ENCODE data around the gene OSR1. TPM values are rescaled to one million over a fixed set of nuclear protein-coding genes. Genes with fewer than 3 reads are reported as not detected.
"Not testable (repeated sequence)": the region's sequence is repeated elsewhere in the genome, so short reads cannot be mapped to it uniquely, and the experiment has no call there.

The OSR1 gene
- total RNA-seq = not detected

DNA sequence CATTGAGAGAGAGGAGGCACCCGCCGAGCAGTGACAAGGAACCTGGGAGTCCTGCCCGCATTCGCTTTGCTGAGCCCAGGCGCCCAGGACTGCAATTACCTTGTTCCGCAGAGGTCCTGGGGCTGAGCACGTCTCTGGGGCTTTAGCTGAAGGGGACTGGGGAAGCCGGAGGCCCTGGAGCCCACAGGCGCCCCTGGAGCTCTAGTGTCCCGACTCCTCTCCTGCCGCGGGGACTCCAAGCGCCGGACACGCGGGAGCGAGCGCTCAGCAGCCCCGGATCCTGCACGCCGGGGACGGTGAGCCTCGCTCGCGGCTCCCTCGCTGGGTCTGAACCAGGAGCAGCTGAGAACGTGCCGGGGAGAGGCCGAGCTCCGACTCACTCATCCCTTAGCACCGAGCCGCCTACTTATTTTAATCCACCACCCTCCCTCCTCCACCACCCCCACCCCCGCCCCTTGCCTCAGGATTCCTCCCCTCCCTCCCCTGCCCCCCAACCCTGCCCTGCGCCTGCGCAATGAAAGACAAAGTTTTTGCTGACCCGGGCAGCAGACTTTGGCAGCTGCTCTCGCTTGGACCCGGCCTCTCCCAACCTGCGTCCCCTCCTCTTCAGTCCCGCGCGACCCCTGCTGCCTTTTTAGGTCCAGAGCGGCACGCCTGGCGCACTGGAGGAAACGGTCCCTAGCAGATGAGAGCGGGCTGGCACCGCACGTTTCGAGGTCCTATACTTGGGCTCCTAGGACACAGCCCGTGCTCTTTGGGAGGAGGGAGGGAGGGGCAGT, at the start of gene OSR1:
Gene OSR1 (minus strand): TSS at position 382 of the 779 bp plus-strand sequence. CDS start 4,818 bp downstream, outside the sequence.
- DNase-seq = no peak
- Mint-ChIP-seq H3K4me1 (peaks cover 36% of the 10 kb centered on the region), H3K36me3 (ENCODE audit: low read depth) (peaks cover 5% of the 10 kb centered on the region), H3K4me3 (peak within 1 kb of the TSS; percentile 13), H3K27ac (peak within 1 kb of the TSS; percentile 29), H3K27me3 (peaks cover 94% of the 10 kb centered on the region), H3K9me3 (no peaks in the 10 kb centered on the region)
- CTCF ChIA-PET = interaction anchor here (0.7 to 3.5 kb wide), 2 partner anchors 8 to 9 kb away, joined by 3 to 24 read pairs; no protein-coding TSS in a partner anchor
- POLR2A ChIA-PET = interaction anchor here (0.9 to 4.3 kb wide), 2 partner anchors 11 to 14 kb away, joined by 3 to 30 read pairs; no protein-coding TSS in a partner anchor

DNA sequence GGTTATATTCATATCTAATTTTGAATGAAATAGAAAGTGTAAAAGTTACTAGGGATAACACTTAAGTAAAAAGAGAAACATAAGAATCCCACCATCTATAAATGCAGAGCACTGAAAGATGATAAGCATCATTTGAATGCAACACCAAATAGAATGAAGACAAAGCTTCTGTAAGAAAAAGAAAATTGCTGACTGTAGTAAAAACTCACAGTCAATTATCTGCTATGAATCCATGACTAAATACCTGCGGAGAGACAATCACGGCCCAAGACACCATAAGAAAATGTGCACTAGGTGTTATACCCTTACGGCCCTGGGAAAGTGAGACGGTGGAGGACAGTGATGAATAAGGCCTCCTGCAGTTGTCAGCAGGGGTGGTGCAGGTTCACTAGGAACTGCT, 45.4 kb upstream of the OSR1 start:
- H3K36me3 Mint-ChIP-seq (ENCODE audit: low read depth) = no peaks in the 10 kb centered on the region
- H3K27ac Mint-ChIP-seq = no peak overlapping the region
- no peaks in the 10 kb centered on the region for H3K4me1 Mint-ChIP-seq
- ChIA-PET POLR2A (no interaction called here), CTCF (no interaction called here)
- peaks cover 6% of the 10 kb centered on the region for H3K27me3 Mint-ChIP-seq
- H3K4me3 Mint-ChIP-seq = no peak overlapping the region
- DNase-seq = no peak
- H3K9me3 Mint-ChIP-seq = no peaks in the 10 kb centered on the region

DNA sequence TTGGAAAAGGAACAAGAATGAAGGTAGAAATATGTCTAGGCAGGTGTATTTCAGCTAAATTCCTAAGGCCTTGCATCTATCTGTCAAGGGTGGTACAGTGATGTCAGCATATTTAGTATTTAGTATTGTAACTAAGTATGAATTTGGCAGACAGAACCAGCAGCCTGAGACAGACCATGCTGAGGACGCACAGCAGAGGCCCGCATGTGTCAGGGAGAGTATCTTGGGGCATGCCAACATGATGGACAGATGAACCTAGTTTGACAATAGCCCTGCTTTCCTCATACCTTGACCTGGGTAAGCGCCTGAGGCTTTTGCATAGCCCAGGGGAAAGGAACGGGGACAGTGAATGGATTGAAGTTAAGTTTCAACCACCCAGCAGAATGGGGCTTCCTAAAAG, 33.8 kb upstream of the OSR1 start:
- CTCF ChIA-PET = no interaction called here

DNA sequence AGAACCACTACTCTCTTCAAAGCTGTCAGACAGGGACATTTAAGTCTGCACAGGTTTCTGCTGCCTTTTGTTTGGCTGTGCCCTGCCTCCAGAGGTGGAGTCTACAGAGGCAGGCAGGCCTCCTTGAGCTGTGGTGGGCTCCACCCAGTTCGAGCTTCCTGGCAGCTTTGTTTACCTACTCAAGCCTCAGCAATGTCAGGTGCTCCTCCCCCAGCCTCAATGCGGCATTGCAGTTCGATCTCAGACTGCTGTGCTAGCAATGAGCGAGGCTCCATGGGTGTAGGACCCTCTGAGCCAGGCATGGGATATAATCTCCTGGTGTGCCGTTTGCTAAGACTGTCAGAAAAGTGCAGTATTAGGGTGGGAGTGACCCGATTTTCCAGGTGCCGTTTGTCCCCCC, 31.0 kb upstream of the OSR1 start:
- DNase-seq; H3K4me1 Mint-ChIP-seq; H3K27ac Mint-ChIP-seq; CTCF ChIA-PET; H3K36me3 Mint-ChIP-seq (ENCODE audit: low read depth); H3K9me3 Mint-ChIP-seq; H3K27me3 Mint-ChIP-seq; POLR2A ChIA-PET; H3K4me3 Mint-ChIP-seq: not testable (repeated sequence)

More for the DNA sequence above, 33.8 kb upstream of the OSR1 start:
- no peaks in the 10 kb centered on the region for H3K4me1 Mint-ChIP-seq
- no peak for DNase-seq
- POLR2A ChIA-PET = no interaction called here
- H3K27me3 Mint-ChIP-seq = peaks cover 7% of the 10 kb centered on the region
- no peak overlapping the region for H3K27ac Mint-ChIP-seq
- no peaks in the 10 kb centered on the region for H3K9me3 Mint-ChIP-seq
- no peak overlapping the region for H3K4me3 Mint-ChIP-seq
- no peaks in the 10 kb centered on the region for H3K36me3 Mint-ChIP-seq (ENCODE audit: low read depth)

DNA sequence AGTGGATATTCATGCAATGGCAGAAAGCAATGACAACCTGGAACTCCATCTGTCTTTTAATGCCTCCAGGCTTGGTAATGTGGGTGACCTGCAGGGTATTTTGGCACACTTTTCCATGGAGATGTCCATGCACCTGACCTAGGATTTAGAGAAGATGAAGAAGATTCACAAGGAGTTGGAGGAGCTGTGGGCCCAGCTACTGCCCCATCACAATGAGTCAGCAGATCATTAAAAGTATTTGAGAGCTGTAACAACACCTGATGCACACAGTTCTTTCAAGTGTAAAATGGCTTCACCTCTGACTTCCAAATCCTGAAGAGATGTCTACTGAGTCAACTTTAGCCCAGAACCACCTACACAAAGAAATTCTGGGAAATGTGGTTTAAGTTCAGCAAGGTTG, 22.1 kb upstream of the OSR1 start:
- Mint-ChIP-seq H3K27ac (no peak overlapping the region), H3K4me3 (no peak overlapping the region), H3K27me3 (peaks cover 19% of the 10 kb centered on the region), H3K9me3 (no peaks in the 10 kb centered on the region), H3K36me3 (ENCODE audit: low read depth) (no peaks in the 10 kb centered on the region), H3K4me1 (no peaks in the 10 kb centered on the region)
- POLR2A ChIA-PET = no interaction called here
- no peak for DNase-seq
- CTCF ChIA-PET = no interaction called here

DNA sequence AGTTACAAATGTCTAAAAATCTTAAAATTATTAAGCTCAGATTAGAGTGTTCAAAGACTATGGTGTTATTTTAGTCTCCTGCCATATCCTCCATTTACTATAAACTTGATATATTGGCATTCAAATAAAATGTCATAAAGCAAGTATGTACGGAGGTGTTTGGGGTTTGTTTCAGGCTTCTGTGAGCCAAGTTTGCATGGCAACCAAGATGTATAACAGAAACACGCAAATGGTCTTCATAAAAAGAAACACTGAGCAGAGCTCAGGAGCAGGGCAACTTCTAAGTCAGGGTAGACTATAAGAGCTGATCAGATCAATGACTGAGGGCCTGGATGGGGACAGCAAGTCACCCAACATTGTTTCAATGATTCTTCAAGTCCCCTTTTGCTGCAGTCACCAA, 20.5 kb upstream of the OSR1 start:
- ChIA-PET POLR2A (no interaction called here), CTCF (no interaction called here)
- Mint-ChIP-seq H3K27me3 (peaks cover 20% of the 10 kb centered on the region), H3K9me3 (no peaks in the 10 kb centered on the region), H3K36me3 (ENCODE audit: low read depth) (no peaks in the 10 kb centered on the region), H3K4me3 (no peak overlapping the region), H3K4me1 (no peaks in the 10 kb centered on the region), H3K27ac (no peak overlapping the region)
- DNase-seq = no peak

DNA sequence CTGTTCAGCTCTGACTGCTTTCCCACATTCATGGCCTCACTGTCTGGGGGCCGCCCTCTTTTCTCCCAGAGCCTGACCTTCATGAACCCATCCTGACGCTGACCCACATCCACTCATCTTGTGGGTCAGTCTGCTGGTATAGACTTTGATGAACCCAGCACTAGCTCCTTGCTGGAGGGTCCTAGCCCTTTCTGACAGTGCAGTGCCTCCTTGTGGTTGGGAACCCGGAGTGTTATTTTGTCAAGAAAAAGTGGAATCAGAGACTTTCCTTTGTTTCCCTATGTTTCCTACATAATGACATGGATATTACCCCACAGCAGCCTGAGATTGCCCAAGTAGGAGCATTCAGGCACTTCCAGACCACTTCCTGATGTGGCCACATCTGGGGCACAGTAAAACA, 19.3 kb upstream of the OSR1 start:
- CTCF ChIA-PET = no interaction called here
- H3K4me1 Mint-ChIP-seq = no peaks in the 10 kb centered on the region
- POLR2A ChIA-PET = no interaction called here
- no peaks in the 10 kb centered on the region for H3K9me3 Mint-ChIP-seq
- no peak overlapping the region for H3K27ac Mint-ChIP-seq
- no peaks in the 10 kb centered on the region for H3K36me3 Mint-ChIP-seq (ENCODE audit: low read depth)
- no peak for DNase-seq
- peaks cover 24% of the 10 kb centered on the region for H3K27me3 Mint-ChIP-seq
- no peak overlapping the region for H3K4me3 Mint-ChIP-seq

DNA sequence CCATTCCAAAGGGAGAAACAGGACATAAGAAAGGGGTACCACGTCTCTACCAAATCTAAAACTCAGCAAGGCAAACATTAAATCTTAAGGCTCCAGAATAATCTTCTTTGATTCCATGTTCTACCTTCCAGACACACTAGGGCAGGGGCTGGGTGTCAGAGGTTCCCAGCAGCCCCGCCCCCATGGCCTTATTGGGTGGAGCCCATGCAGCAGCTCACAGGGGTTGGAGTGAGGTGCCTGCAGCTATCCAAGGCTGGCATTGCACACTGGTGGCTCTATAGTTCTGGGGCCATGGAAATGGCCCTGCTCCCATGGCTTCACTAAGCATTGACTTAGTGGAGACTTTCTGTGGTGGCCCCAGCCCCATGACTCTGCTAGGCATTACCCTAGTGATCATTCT, 14.9 kb upstream of the OSR1 start:
- ChIA-PET CTCF (no interaction called here), POLR2A (no interaction called here)
- Mint-ChIP-seq H3K27me3 (peaks cover 37% of the 10 kb centered on the region), H3K4me3 (no peak overlapping the region), H3K36me3 (ENCODE audit: low read depth) (no peaks in the 10 kb centered on the region), H3K9me3 (no peaks in the 10 kb centered on the region), H3K27ac (no peak overlapping the region), H3K4me1 (no peaks in the 10 kb centered on the region)
- DNase-seq = no peak

DNA sequence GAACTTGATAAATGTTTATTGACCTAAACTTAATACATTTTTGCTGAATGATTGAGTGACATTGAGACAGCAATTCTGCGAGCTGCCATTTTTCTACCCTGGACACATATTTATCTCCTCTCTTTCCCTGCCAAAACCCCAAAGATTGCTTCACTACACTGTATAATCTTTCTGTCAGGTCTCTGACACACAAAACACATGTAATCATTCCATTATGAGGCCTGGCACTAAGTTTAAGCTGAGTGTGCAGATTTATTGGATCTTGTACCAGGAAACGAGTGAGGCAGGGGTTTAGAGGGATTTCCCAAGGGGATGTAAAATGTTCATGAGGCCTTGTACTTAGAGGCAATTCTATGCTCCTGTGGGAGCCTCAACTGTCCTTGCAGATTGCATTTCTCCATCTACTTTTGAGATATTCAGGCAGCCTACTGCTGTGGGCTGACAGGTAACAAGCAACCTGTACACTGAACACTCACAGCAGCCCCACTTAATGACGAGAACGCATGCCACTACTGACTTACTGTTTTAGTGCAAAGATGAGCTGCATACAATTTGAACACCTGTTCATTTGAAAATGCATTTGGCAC, 13.7 kb upstream of the OSR1 start:
- DNase-seq = no peak
- ChIA-PET POLR2A (no interaction called here), CTCF (no interaction called here)
- Mint-ChIP-seq H3K27me3 (peaks cover 43% of the 10 kb centered on the region), H3K36me3 (ENCODE audit: low read depth) (no peaks in the 10 kb centered on the region), H3K4me1 (no peaks in the 10 kb centered on the region), H3K4me3 (no peak overlapping the region), H3K27ac (no peak overlapping the region), H3K9me3 (no peaks in the 10 kb centered on the region)

DNA sequence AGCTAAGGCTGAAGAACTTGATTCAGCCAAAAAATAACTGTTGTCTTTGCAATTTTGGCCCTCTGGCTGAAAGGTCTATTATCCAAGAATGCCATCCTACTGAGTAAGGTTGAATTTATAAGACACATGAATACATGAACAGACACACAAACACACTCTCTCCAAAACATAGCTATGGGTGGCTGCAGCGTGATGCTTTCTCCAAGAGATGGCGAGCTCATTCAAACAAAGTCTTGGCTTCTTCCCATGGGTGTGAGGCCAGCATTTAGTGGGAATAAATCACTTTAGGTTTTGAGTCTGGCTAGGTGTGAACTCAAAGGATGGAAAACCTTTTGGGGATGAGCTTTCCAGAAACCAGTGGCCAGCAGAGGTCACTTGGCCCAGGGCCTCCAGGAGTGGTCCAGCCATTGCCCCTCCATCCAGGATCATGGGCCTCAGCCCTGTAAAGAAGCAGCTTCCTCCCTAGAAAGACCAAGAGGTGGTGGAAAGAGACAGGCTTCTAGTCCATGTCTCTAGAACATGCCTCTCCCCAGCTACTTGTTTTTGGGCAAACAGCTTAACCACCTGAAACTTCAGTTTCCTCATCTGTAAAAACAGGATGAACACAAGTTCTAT, 11.0 kb upstream of the OSR1 start:
- H3K4me1 Mint-ChIP-seq = no peaks in the 10 kb centered on the region
- no peaks in the 10 kb centered on the region for H3K36me3 Mint-ChIP-seq (ENCODE audit: low read depth)
- CTCF ChIA-PET = interaction anchor here (0.8 kb wide), 1 partner anchor 493 kb away, joined by 3 read pairs; no protein-coding TSS in a partner anchor
- DNase-seq = no peak
- H3K9me3 Mint-ChIP-seq = no peaks in the 10 kb centered on the region
- POLR2A ChIA-PET = interaction anchor here (1.5 kb wide), 1 partner anchor 22 kb away, joined by 5 read pairs; no protein-coding TSS in a partner anchor
- H3K27ac Mint-ChIP-seq = no peak overlapping the region
- H3K27me3 Mint-ChIP-seq = peaks cover 57% of the 10 kb centered on the region
- no peak overlapping the region for H3K4me3 Mint-ChIP-seq

DNA sequence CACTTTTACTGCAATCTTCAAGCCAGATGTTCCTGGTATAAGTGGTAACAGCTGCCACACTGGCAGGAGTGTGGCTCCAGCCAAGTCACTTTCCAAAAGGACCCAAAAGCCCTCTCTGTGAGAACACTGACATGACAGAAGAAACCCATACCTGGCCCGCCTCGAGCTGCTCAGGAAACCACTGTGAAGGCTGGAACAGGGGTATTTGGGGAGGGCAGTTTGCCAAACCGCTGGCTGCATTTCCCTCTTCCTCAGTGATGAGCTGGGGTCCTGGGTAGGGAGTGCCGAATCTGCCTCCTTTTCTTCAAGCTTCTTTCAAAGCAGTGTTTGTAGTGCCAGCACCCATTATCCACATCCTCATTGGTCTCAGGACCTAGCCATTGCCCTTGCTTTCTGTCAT, 10.3 kb upstream of the OSR1 start:
- H3K36me3 Mint-ChIP-seq (ENCODE audit: low read depth) = no peaks in the 10 kb centered on the region
- DNase-seq = no peak
- H3K9me3 Mint-ChIP-seq = no peaks in the 10 kb centered on the region
- POLR2A ChIA-PET = interaction anchor here (1.5 kb wide), 1 partner anchor 21 kb away, joined by 5 read pairs; no protein-coding TSS in a partner anchor
- no peak overlapping the region for H3K27ac Mint-ChIP-seq
- CTCF ChIA-PET = interaction anchor here (0.8 kb wide), 1 partner anchor 494 kb away, joined by 3 read pairs; no protein-coding TSS in a partner anchor
- H3K27me3 Mint-ChIP-seq = peaks cover 64% of the 10 kb centered on the region
- H3K4me1 Mint-ChIP-seq = no peaks in the 10 kb centered on the region
- H3K4me3 Mint-ChIP-seq = no peak overlapping the region

DNA sequence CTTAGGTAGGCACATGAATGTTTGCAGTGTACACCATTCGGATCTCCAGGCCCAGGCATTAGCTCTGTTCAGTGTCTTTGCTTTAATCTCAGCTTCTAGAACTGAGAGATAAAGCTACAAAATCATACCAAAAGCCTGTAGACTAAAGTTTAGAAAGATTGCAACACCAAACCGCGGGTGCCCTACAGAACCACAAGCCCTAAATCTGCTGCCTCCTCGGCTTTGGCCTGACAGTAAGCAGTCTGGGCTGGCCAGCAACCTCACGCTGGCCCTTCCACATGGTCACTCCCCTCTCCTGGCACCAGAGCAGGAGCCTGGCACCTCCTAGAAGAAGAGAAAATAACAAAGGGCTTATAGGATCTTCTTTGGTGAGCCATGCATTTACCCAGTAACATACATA, 8.9 kb upstream of the OSR1 start:
- Mint-ChIP-seq H3K27me3 (peaks cover 74% of the 10 kb centered on the region), H3K36me3 (ENCODE audit: low read depth) (no peaks in the 10 kb centered on the region), H3K9me3 (no peaks in the 10 kb centered on the region), H3K4me3 (no peak overlapping the region), H3K4me1 (peaks cover 12% of the 10 kb centered on the region), H3K27ac (no peak overlapping the region)
- no peak for DNase-seq
- ChIA-PET POLR2A (no interaction called here), CTCF (no interaction called here)

DNA sequence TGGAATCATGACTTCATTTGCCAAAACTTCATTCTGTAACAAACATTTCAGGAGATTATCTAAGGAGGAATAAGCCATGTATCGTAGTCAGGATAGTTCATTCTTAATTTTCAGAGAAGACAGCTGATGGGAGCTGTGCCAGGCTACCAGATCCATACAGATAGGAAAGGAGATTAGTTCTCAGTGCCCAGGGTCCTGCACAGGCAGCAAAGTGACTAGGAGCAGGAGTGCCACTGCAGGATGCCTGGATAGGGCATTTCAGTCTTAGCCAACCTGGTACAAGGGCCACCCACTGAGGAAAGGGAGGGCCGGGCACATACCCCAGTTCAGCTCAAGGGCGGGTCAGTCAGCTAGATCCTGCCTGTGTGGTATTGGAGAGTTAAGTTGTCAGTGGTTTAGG, 6.7 kb upstream of the OSR1 start:
- Mint-ChIP-seq H3K36me3 (ENCODE audit: low read depth) (no peaks in the 10 kb centered on the region), H3K27me3 (peaks cover 76% of the 10 kb centered on the region), H3K4me1 (peaks cover 25% of the 10 kb centered on the region), H3K4me3 (no peak overlapping the region), H3K27ac (no peak overlapping the region), H3K9me3 (no peaks in the 10 kb centered on the region)
- ChIA-PET POLR2A (no interaction called here), CTCF (no interaction called here)
- no peak for DNase-seq
